ENCODE results near the gene SELENON. TPM values are rescaled to one million over a fixed set of nuclear protein-coding genes. Genes with fewer than 3 reads are reported as not detected.

The SELENON gene
- total and polyA plus RNA-seq, 2 of the 4 experiments (the other 2 are of a cell fraction) = 9.1 to 114 TPM

- POLR2A ChIA-PET (ENCODE audit: unreplicated experiment) = no interaction called here
Observed at GRCh38 chr1:25863486-25864262, 63.7 kb downstream of the SELENON start.

More at GRCh38 chr1:25863486-25864262, 63.7 kb downstream of the SELENON start:
- no peak for ATAC-seq (ENCODE audit: low read depth)
- Histone ChIP-seq H3K27me3 (ENCODE audit: control insufficient read depth, insufficient read depth, low read length) (no peaks in the 10 kb centered on the region), H4K20me1 (ENCODE audit: insufficient read depth, low read length) (peaks cover 5% of the 10 kb centered on the region; the same call in 1 of the 2 replicates), H3K9me3 (ENCODE audit: control insufficient read depth, insufficient read depth, low read length) (no peaks in the 10 kb centered on the region), H3K9me1 (ENCODE audit: insufficient read depth, low read length) (peaks cover 4% of the 10 kb centered on the region), H3K18ac (ENCODE audit: low read depth, low read length) (no peak overlapping the region), H3K4me2 (ENCODE audit: low read depth, low read length) (no peak overlapping the region), H2BK15ac (ENCODE audit: low read depth, low read length) (no peak overlapping the region), H3K27ac (ENCODE audit: insufficient read depth, low read length) (no peak overlapping the region), H3K9ac (ENCODE audit: low read depth, low read length) (no peak overlapping the region), H2BK120ac (ENCODE audit: low read depth, low read length) (no peak overlapping the region), H2BK20ac (ENCODE audit: low read depth, low read length) (no peak overlapping the region), H3K4ac (ENCODE audit: low read depth, low read length) (no peak overlapping the region), H3K23ac (ENCODE audit: low read depth, low read length) (no peak overlapping the region), H2AK5ac (ENCODE audit: low read depth, low read length) (no peak overlapping the region), H4K5ac (ENCODE audit: low read depth, low read length) (no peak overlapping the region), H3K4me3 (ENCODE audit: insufficient read depth, low read depth, low read length) (no peak overlapping the region), H3K56ac (ENCODE audit: extremely low read depth, insufficient read depth, low read length) (no peak overlapping the region), H2BK5ac (ENCODE audit: low read depth, low read length, poor library complexity, severe bottlenecking) (no peak overlapping the region), H4K91ac (ENCODE audit: insufficient read depth, low read depth, low read length) (no peak overlapping the region), H3K79me1 (ENCODE audit: low read depth in 1 of 2, low read length in 2 of 2) (peaks cover 6 to 29% of the 10 kb centered on the region in 2 experiments; a peak in 3 of 4 replicates), H3K14ac (replicated peaks; ENCODE audit: low read depth, low read length) (no peak overlapping the region), H2AFZ (replicated peaks; ENCODE audit: low read length, poor library complexity) (no peak overlapping the region), H3K4me1 (ENCODE audit: control insufficient read depth, insufficient read depth, low read length) (no peaks in the 10 kb centered on the region; the same call in 1 of the 2 replicates), H2AK9ac (replicated peaks; ENCODE audit: low read depth, low read length, poor library complexity) (peak overlapping the region; percentile 35), H4K8ac (ENCODE audit: low read depth in 2 of 2, low read length in 2 of 2) (no peak overlapping the region), H3K36me3 (ENCODE audit: control insufficient read depth, insufficient read depth, low read length) (peaks cover 25% of the 10 kb centered on the region)
- dilution Hi-C loops (cut with HindIII; ENCODE audit: low sequenced_read_pairs, unreplicated experiment) (no loop called here), in situ Hi-C loops (cut with MboI; ENCODE audit: low sequenced_read_pairs) (no loop called here), intact Hi-C loops (cut with micrococcal nuclease) (no loop called here)
- WGBS, 2 experiments (ENCODE audit: extremely low coverage in 2 of 2, insufficient read length in 1 of 2) = 89% methylated on average over 22 of the region's 25 CpGs; no CpG with 5 or more reads in 1 of the 2 experiments
- BruUV-seq (replicated peaks) = no TSS peak
- DNase-seq = no peak
- CTCF ChIA-PET = no interaction called here
- TF ChIP-seq RFX5 (IDR thresholded peaks at IDR 0.05; ENCODE audit: low read depth, low read length) = no peak
